Measurements from ENCODE around the gene RAP1GAP2.

DNA sequence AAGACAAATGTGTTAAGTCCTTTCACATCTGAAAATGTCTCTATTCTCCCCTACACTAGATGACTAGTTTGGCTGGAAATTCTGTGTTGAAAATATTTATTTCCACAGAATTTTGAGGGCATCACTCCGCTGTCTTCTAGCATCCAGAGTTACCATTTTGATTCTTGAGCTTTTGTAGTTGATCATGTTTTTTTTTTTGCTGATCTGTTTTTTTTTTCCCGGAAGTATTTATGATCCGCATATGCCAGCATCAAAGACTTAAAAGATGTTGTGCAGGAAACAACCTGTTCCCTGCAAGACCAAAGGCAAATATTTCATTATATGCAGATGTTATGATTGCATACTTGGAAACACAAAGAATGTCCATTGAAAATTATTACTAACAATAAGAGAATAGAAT, 250.5 kb downstream of the RAP1GAP2 start:
- TF ChIP-seq CTCF (IDR thresholded peaks at IDR 0.05) (no peak), POLR2A (IDR thresholded peaks at IDR 0.05) (no peak)

Measured in heart left ventricle (tissue), 13 donors.